Hepatocyte (in vitro differentiated cells): ENCODE results near the gene TAPBP.

Experiments
- EZH2 ChIP-seq: fragments of 200-600 bp; sonication (generic); IDR thresholded peaks from 2 replicates; pipeline ENCODE4 v1.6.1; 2016; ENCODE audit warnings: antibody characterized with exemption, mild to moderate bottlenecking, borderline replicate concordance
- EZH2phosphoT487 ChIP-seq: fragments of 200-600 bp; sonication (generic); IDR thresholded peaks from one replicate; pipeline ENCODE4 v1.6.1; 2018; ENCODE audit warnings: antibody characterized with exemption, mild to moderate bottlenecking, low read depth, moderate library complexity; ENCODE audit not compliant: unreplicated experiment, severe bottlenecking
- TF ChIP-seq, protein P1 (sequence below): fragments of 200-600 bp; sonication (generic); IDR thresholded peaks from 2 replicates; pipeline ENCODE4 v1.5.1; 2016; ENCODE audit warnings: antibody characterized with exemption, mild to moderate bottlenecking; ENCODE audit not compliant: poor library complexity

DNA sequence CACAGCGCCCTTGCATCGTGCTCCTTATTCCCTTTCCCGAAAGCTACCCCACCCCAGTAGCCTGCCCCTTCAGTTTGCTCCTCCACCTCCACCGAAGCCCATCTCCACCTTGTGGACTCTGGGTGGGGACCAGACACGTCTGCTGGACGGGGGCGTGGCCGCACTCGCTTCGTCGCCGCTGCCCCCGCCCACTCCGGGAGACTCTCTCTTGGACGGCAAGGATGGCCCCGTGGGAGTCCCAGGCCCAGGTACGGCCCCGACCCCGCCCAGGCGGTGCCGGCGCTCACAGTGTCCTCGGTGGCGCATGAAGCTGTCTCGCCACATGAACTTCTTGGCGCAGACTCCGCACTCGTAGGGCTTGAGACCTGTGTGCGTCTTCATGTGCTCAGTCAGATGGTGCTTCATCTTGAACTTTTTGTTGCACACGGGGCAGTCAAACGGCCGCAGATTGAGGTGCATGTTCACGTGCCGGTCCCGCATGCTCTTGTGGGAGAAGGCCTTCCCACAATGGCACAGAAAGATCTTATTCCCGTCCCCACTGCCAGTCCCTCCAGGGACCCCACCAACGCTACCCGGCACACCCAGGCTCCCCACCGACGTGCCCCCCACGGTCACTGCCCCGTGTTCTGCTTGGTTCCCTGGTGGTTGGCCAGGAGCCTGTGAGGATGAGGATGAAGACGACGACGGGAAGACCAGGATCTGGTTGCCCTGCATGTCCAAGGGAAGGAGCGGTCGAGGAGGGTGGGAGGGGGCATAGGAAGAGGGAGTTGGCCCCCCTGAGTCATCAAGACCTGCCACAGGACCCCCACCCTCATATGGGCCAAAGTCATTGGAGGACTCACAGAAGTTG lies 1.3 kb upstream of the TAPBP start:
- TF ChIP-seq, protein P1, sequence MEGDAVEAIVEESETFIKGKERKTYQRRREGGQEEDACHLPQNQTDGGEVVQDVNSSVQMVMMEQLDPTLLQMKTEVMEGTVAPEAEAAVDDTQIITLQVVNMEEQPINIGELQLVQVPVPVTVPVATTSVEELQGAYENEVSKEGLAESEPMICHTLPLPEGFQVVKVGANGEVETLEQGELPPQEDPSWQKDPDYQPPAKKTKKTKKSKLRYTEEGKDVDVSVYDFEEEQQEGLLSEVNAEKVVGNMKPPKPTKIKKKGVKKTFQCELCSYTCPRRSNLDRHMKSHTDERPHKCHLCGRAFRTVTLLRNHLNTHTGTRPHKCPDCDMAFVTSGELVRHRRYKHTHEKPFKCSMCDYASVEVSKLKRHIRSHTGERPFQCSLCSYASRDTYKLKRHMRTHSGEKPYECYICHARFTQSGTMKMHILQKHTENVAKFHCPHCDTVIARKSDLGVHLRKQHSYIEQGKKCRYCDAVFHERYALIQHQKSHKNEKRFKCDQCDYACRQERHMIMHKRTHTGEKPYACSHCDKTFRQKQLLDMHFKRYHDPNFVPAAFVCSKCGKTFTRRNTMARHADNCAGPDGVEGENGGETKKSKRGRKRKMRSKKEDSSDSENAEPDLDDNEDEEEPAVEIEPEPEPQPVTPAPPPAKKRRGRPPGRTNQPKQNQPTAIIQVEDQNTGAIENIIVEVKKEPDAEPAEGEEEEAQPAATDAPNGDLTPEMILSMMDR, result no peak
- TF ChIP-seq EZH2 (no peak), EZH2phosphoT487 (no peak)
